Keratinocyte (primary cell): Measurements from ENCODE around the gene MAGI2. TPM values are rescaled to one million over a fixed set of nuclear protein-coding genes. Genes with fewer than 3 reads are reported as not detected.

ENCODE experiments used
- DNase-seq: peaks from one replicate; pipeline ENCODE4 v3.0.0-alpha.2; 2011; ENCODE audit warnings: low read depth, missing footprints, low spot score
- FAIRE-seq: peaks from 2 replicates; lab custom pipeline; 2011; peaks lifted over from hg19 to GRCh38; lab: Jason Lieb, UNC
- H2AFZ ChIP-seq: 2 replicates; pipeline ENCODE4 v1.6.0; 2012; ENCODE audit warnings: low read length, control low read depth, inconsistent platforms; ENCODE audit not compliant: control insufficient read depth
- H3K27ac ChIP-seq: 2 replicates; pipeline ENCODE4 v1.5.1; 2011; ENCODE audit warnings: low read length; ENCODE audit not compliant: control insufficient read depth, insufficient read depth
- H3K27me3 ChIP-seq: 3 replicates; pipeline ENCODE4 v1.6.0; 2011; ENCODE audit warnings: low read length; ENCODE audit not compliant: control insufficient read depth, insufficient read depth; ENCODE audit errors: extremely low read depth
- H3K36me3 ChIP-seq, 2 experiments: 2 replicates in 1 of 2; 3 replicates in 1 of 2; pipeline ENCODE4 v1.5.1; 2011; ENCODE audit warnings: low read length in 2 of 2, mild to moderate bottlenecking in 1 of 2; ENCODE audit not compliant: control insufficient read depth in 2 of 2, insufficient read depth in 2 of 2; ENCODE audit errors: extremely low read depth in 1 of 2
- H3K4me1 ChIP-seq: 3 replicates; pipeline ENCODE4 v1.5.1; 2011; ENCODE audit warnings: low read length; ENCODE audit not compliant: control insufficient read depth, insufficient read depth; ENCODE audit errors: extremely low read depth
- H3K4me2 ChIP-seq: 3 replicates; pipeline ENCODE4 v1.6.0; 2011; ENCODE audit warnings: low read depth, low read length; ENCODE audit not compliant: control insufficient read depth, insufficient read depth; ENCODE audit errors: extremely low read depth
- H3K4me3 ChIP-seq, 3 experiments: fragments of 200-600 bp in 1 of 3; sonication (generic) in 1 of 3; 2 replicates in 2 of 3; 3 replicates in 1 of 3; pipeline ENCODE4 v1.5.1; 2011 to 2016; ENCODE audit warnings: low read length in 3 of 3, mild to moderate bottlenecking in 3 of 3, control low read depth in 2 of 3, inconsistent platforms in 1 of 3, low read depth in 1 of 3, mixed read lengths in 1 of 3, mixed run types in 1 of 3, moderate library complexity in 1 of 3; ENCODE audit not compliant: control insufficient read depth in 2 of 3, insufficient read depth in 2 of 3; ENCODE audit errors: extremely low read depth in 1 of 3
- H3K79me2 ChIP-seq: 2 replicates; pipeline ENCODE4 v1.6.0; 2012; ENCODE audit warnings: low read length; ENCODE audit not compliant: control insufficient read depth, insufficient read depth
- H3K9ac ChIP-seq: 3 replicates; pipeline ENCODE4 v1.6.0; 2011; ENCODE audit warnings: low read length; ENCODE audit not compliant: control insufficient read depth, insufficient read depth; ENCODE audit errors: extremely low read depth
- H3K9me1 ChIP-seq: 3 replicates; pipeline ENCODE4 v1.6.0; 2011; ENCODE audit warnings: low read length; ENCODE audit not compliant: control insufficient read depth, insufficient read depth; ENCODE audit errors: extremely low read depth
- H3K9me3 ChIP-seq: 2 replicates; pipeline ENCODE4 v1.5.1; 2012; ENCODE audit warnings: low read depth, low read length; ENCODE audit not compliant: control insufficient read depth
- H4K20me1 ChIP-seq: 3 replicates; pipeline ENCODE4 v1.6.0; 2011; ENCODE audit warnings: low read length; ENCODE audit not compliant: control insufficient read depth, insufficient read depth; ENCODE audit errors: extremely low read depth
- CTCF ChIP-seq, 3 experiments: IDR thresholded peaks in 1 of 3; conservative IDR thresholded peaks in 1 of 3; optimal IDR thresholded peaks in 1 of 3; 2 replicates in 2 of 3; 3 replicates in 1 of 3; pipeline versions ENCODE3 to v1.5.1; 2011; ENCODE audit warnings: low read length in 3 of 3, mild to moderate bottlenecking in 3 of 3, moderate library complexity in 2 of 3, control low read depth in 1 of 3, inconsistent platforms in 1 of 3; ENCODE audit not compliant: insufficient read depth in 2 of 3; ENCODE audit errors: extremely low read depth in 1 of 3
- EZH2 ChIP-seq: IDR thresholded peaks from one replicate; pipeline ENCODE4 v1.6.1; 2012; ENCODE audit warnings: inconsistent platforms, mild to moderate bottlenecking, low read length, moderate library complexity
- dilution Hi-C: fragments of 300-500 bp; cut with MboI; formaldehyde crosslinking; loops from one replicate; pipeline ENCODE4 v1.7.0; 2020; ENCODE audit warnings: low sequenced_read_pairs; ENCODE audit not compliant: extremely low pct_ligation_motif_present
- polyA plus RNA-seq, 5 experiments: library from polyadenylated mRNA; depleted of rRNA in 3 of 5; stranded (reverse) in 3 of 5; stranded (forward) in 1 of 5; unstranded in 1 of 5; fragments of >200 nt; gene quantifications; 1 replicate in 1 of 5; 2 replicates in 3 of 5; 3 replicates in 1 of 5; pipeline versions ENCODE4 v1.2.1 to v1.2.3, GENCODE V29; 2011 to 2012; ENCODE audit warnings: missing spikeins in 2 of 5, low read depth in 1 of 5, low replicate concordance in 1 of 5

Gene MAGI2
- polyA plus RNA-seq, 1 donor (not counting 4 experiments of a cell fraction or from before 2014, with no cell fraction given): 0.07 TPM

GRCh38 chr7:78172933-78173591, 1280.4 kb downstream of the MAGI2 start:
- Histone ChIP-seq H3K27me3 (no peaks in the 10 kb centered on the region), H3K9me1 (no peaks in the 10 kb centered on the region), H2AFZ (no peak overlapping the region), H3K4me1 (no peaks in the 10 kb centered on the region), H3K4me2 (no peak overlapping the region), H3K79me2 (no peaks in the 10 kb centered on the region), H3K9me3 (no peaks in the 10 kb centered on the region), H3K9ac (no peak overlapping the region), H3K4me3 (no peak overlapping the region), H3K36me3 (no peaks in the 10 kb centered on the region), H4K20me1 (no peaks in the 10 kb centered on the region), H3K27ac (no peak overlapping the region)
- dilution Hi-C loops: no loop called here
- no peak for FAIRE-seq
- DNase-seq: no peak
- no peak for TF ChIP-seq EZH2
- no peak for TF ChIP-seq CTCF (optimal IDR thresholded peaks at IDR 0.05 in 1 of 3, IDR thresholded peaks at IDR 0.05 in 1 of 3, conservative IDR thresholded peaks at IDR 0.05 in 1 of 3; ENCODE audit: extremely low read depth in 1 of 3, insufficient read depth in 2 of 3, low read length in 3 of 3)

GRCh38 chr7:78172267-78172757, 1281.2 kb downstream of the MAGI2 start:
- H3K4me3 ChIP-seq: no peak overlapping the region
- H3K36me3 ChIP-seq: no peaks in the 10 kb centered on the region
- FAIRE-seq (no peak), DNase-seq (no peak)
- H3K79me2 ChIP-seq: no peaks in the 10 kb centered on the region
- no peaks in the 10 kb centered on the region for H4K20me1 ChIP-seq
- no peaks in the 10 kb centered on the region for H3K9me3 ChIP-seq
- H3K9me1 ChIP-seq: no peaks in the 10 kb centered on the region
- H3K9ac ChIP-seq: no peak overlapping the region
- H3K4me1 ChIP-seq: no peaks in the 10 kb centered on the region
- no peak overlapping the region for H2AFZ ChIP-seq
- H3K4me2 ChIP-seq: no peak overlapping the region
- H3K27me3 ChIP-seq: no peaks in the 10 kb centered on the region
- no peak overlapping the region for H3K27ac ChIP-seq
- dilution Hi-C loops: no loop called here
- no peak for TF ChIP-seq CTCF (optimal IDR thresholded peaks at IDR 0.05 in 1 of 3, IDR thresholded peaks at IDR 0.05 in 1 of 3, conservative IDR thresholded peaks at IDR 0.05 in 1 of 3; ENCODE audit: extremely low read depth in 1 of 3, insufficient read depth in 2 of 3, low read length in 3 of 3)
- no peak for TF ChIP-seq EZH2
